Activated CD4-positive, alpha-beta T cell treated with anti-CD3 and anti-CD28 coated beads for 36 hours (primary cell): ENCODE measurements around the gene FNDC3A. TPM values are rescaled to one million over a fixed set of nuclear protein-coding genes. Genes with fewer than 3 reads are reported as not detected.
"Not testable (repeated sequence)": the region's sequence is repeated elsewhere in the genome, so short reads cannot be mapped to it uniquely, and the experiment has no call there.

Experiments
- ATAC-seq: fragments of 200-7000 bp; cut with Tn5 transposase; one replicate; pipeline ENCODE4 v1.10.0; 2021; ENCODE audit warnings: mild to moderate bottlenecking, moderate library complexity
- CTCF ChIA-PET: fragments of 350-600 bp; sonication (Branson Sonifier 250); formaldehyde crosslinking; loops from one replicate; lab custom pipeline; 2021; ENCODE audit warnings: antibody characterized with exemption; lab: Charles Lee
- POLR2A ChIA-PET: fragments of 350-600 bp; sonication (Branson Sonifier 250); formaldehyde crosslinking; loops from one replicate; lab custom pipeline; 2021; ENCODE audit warnings: antibody characterized with exemption, inconsistent platforms; lab: Charles Lee
- DNase-seq: peaks from one replicate; pipeline ENCODE4 v3.0.0-alpha.2; 2020
- H3K27ac Mint-ChIP-seq: one replicate; pipeline ENCODE4 v1.8.0; 2021; ENCODE audit warnings: mixed read lengths
- H3K27me3 Mint-ChIP-seq: one replicate; pipeline ENCODE4 v1.8.0; 2021; ENCODE audit warnings: mixed read lengths
- H3K36me3 Mint-ChIP-seq: one replicate; pipeline ENCODE4 v1.8.0; 2021; ENCODE audit warnings: low read depth, mixed read lengths
- H3K4me1 Mint-ChIP-seq: one replicate; pipeline ENCODE4 v1.8.0; 2021; ENCODE audit warnings: mixed read lengths
- H3K4me3 Mint-ChIP-seq: one replicate; pipeline ENCODE4 v1.8.0; 2021; ENCODE audit warnings: mild to moderate bottlenecking, moderate library complexity, mixed read lengths
- H3K9me3 Mint-ChIP-seq: one replicate; pipeline ENCODE4 v1.8.0; 2021; ENCODE audit warnings: low read depth, mixed read lengths
- intact Hi-C, 2 experiments: fragments of 100-400 bp; cut with DNase I in 1 of 2; cut with micrococcal nuclease in 1 of 2; formaldehyde crosslinking; loops; one replicate each; pipeline versions ENCODE4 v1.14.2 to v1.15.1; 2022 to 2024; cut with DNase I, micrococcal nuclease
- total RNA-seq, 2 experiments: library from RNA; stranded (reverse); gene quantifications; one replicate each; pipeline ENCODE4 v1.2.3, GENCODE V29; 2021

The FNDC3A gene
- total RNA-seq, 2 experiments from 2014 or later = 20.8 to 26.9 TPM

DNA sequence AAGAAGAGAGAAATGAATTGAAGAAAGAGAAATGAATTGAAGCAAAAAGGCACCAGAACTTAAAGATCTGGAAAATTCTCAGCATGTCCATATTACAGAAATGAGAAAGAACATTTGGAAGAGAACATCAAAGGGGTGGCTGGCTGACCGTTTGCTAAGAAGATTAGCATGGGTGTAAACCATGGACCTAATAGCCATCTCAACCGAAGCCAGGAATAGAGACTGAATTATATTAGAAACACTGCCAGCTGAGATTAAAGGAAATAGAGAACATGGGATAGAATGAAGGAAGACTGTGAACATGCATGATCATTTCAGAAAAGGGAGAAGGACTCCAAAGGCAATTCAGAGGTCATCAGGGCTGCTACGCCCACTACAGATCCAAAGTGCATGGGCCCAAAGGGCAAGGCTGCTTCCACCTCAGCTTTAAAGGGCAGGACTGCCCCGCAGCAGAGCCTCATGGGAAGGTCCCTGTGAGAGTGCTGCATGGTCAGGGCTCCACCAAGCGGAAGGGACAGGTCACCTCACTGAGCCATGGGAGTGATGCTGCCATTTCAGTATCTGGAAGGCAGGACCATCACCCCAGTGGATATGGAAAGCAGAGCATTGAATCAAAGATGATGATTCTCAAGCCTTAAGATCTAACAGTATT, 23.1 kb downstream of the FNDC3A start:
- ChIA-PET CTCF (no interaction called here), POLR2A (no interaction called here)
- Mint-ChIP-seq H3K36me3 (peaks cover 51% of the 10 kb centered on the region), H3K4me3 (no peak overlapping the region), H3K9me3 (peaks cover 33% of the 10 kb centered on the region), H3K27ac (no peak overlapping the region), H3K4me1 (peaks cover 19% of the 10 kb centered on the region), H3K27me3 (no peaks in the 10 kb centered on the region)
- no peak for DNase-seq
- intact Hi-C loops = no loop called here
- no peak for ATAC-seq

DNA sequence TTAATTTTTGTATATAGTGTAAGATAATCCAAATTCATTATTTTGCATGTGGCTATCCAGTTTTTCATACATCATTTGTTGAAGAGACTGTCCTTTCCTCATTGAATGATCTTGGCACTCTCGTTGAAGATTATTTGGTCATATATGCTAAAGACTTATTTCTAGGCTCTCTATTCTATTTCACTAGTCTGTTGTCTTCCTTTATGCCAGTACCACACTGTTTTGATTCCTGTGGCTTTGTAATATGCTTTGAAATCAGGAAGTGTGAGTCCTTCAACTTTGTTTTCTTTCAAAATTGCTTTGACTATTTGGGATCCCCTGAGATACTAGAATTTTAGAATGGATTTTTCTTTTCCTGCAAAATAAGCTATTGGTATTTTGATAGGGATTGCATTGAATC, 24.5 kb downstream of the FNDC3A start:
- Mint-ChIP-seq H3K27ac (no peak overlapping the region), H3K27me3 (no peaks in the 10 kb centered on the region), H3K36me3 (peaks cover 49% of the 10 kb centered on the region), H3K4me3 (no peak overlapping the region), H3K9me3 (peaks cover 33% of the 10 kb centered on the region), H3K4me1 (peaks cover 13% of the 10 kb centered on the region)
- no peak for ATAC-seq
- no peak for DNase-seq
- CTCF ChIA-PET = no interaction called here
- intact Hi-C loops = no loop called here
- POLR2A ChIA-PET = no interaction called here

DNA sequence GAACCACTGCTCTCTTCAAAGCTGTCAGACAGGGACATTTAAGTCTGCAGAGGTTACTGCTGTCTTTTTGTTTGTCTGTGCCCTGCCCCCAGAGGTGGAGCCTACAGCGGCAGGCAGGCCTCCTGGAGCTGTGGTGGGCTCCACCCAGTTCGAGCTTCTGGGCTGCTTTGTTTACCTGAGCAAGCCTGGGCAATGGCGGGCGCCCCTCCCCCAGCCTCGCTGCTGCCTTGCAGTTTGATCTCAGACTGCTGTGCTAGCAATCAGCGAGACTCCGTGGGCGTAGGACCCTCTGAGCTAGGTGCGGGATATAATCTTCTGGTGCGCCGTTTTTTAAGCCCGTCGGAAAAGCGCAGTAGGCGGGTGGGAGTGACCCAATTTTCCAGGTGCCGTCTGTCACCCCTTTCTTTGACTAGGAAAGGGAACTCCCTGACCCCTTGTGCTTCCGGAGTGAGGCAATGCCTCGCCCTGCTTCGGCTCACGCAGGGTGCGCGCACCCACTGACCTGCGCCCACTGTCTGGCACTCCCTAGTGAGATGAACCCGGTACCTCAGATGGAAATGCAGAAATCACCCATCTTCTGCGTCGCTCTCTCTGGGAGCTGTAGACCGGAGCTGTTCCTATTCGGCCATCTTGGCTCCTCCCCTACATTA, 43.4 kb downstream of the FNDC3A start:
- DNase-seq, ATAC-seq, H3K9me3 Mint-ChIP-seq, CTCF ChIA-PET, H3K4me3 Mint-ChIP-seq, POLR2A ChIA-PET, H3K27ac Mint-ChIP-seq, intact Hi-C loops, H3K27me3 Mint-ChIP-seq: not testable (repeated sequence)
- Mint-ChIP-seq H3K36me3 (peaks cover 32% of the 10 kb centered on the region), H3K4me1 (peaks cover 22% of the 10 kb centered on the region)

DNA sequence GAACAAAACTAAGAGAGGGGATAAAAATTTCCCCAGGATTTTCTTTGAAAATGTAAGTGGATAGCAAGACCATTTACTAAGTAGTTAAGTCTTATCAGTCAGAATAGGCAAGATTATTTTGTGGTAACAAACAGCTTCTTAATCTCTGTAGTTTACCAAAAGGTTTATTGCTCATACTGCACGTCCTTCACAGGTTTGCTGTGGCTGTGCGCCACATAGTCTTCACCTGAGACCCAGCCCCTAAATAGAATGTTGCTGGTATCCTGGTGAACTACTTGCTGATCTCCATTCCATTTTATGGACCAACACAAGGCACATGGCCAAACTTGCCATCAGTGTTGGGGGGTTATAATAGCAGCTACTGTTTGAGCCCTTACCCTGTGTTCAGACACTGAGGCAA, 44.6 kb downstream of the FNDC3A start:
- ChIA-PET POLR2A (no interaction called here), CTCF (interaction anchor here (1.0 to 1.1 kb wide), 3 partner anchors 22 to 80 kb away, joined by 3 to 5 read pairs (median 3); no protein-coding TSS in a partner anchor)
- Mint-ChIP-seq H3K4me3 (no peak overlapping the region), H3K36me3 (peaks cover 29% of the 10 kb centered on the region), H3K4me1 (peaks cover 22% of the 10 kb centered on the region), H3K9me3 (peaks cover 7% of the 10 kb centered on the region), H3K27ac (no peak overlapping the region), H3K27me3 (no peaks in the 10 kb centered on the region)
- no peak for ATAC-seq
- intact Hi-C loops = loop anchor here in 1 of 2 experiments (5.0 kb wide), 1 partner anchor 43 kb away; the partner anchor contains the start of gene FNDC3A
- no peak for DNase-seq

DNA sequence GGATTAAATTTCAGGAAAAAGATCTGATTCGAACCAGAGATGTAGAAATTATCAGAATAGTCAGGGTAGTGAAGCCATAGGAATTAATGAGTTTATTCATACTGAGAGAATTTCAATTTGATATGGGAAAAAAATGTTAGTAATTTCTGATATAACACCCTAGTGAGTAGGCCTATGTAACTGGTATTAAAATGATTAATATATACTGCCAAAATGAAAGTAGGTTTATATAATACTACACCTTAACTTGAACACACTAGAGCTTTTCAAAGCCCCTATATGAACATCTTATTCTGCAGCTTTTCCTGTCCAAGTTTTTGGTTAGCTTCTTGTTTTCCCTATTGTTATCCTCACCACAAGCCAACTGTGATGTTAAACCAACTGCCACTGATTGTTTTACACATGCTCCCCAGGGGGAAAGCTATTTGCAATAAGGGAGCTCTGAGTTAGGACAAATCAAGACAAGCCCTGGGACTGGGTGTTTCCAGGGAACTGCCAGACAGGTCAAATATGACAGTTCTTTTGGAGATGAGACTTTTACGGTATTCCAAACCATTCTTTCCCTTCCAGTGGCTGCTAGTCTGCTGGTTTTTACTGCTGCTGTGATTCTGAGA, 45.3 kb downstream of the FNDC3A start:
- Mint-ChIP-seq H3K27me3 (no peaks in the 10 kb centered on the region), H3K9me3 (peaks cover 7% of the 10 kb centered on the region), H3K36me3 (peaks cover 31% of the 10 kb centered on the region), H3K4me3 (no peak overlapping the region), H3K27ac (peak overlapping the region; percentile 63), H3K4me1 (peaks cover 22% of the 10 kb centered on the region)
- CTCF ChIA-PET = interaction anchor here (0.6 to 1.5 kb wide), 5 partner anchors 13 to 79 kb away, joined by 3 to 5 read pairs (median 3); no protein-coding TSS in a partner anchor
- intact Hi-C loops = loop anchor here in 1 of 2 experiments (5.0 kb wide), 1 partner anchor 44 kb away; the partner anchor contains the start of gene FNDC3A
- DNase-seq = no peak
- POLR2A ChIA-PET = no interaction called here
- peak; percentile 80 for ATAC-seq

DNA sequence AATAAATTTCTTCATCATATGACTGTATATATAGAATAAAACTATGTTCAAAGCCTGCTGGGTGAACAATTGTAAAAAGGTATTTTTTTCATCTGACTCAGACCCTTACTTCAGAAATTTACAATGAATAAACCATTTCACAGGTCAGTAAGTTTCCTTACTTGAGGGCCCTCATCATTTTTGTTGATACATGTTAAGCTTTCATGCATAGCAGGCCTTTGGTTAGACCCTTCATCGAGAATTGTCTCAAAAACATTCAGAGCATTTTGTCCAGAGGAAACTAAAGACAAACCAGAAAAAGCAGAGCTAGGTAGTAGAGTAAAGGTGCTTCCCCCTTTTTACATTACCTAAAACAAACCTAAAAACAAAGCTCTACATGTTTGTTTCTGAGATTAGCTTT, 46.2 kb downstream of the FNDC3A start:
- H3K36me3 Mint-ChIP-seq = peaks cover 34% of the 10 kb centered on the region
- ATAC-seq (peak; percentile 42), DNase-seq (no peak)
- H3K27me3 Mint-ChIP-seq = no peaks in the 10 kb centered on the region
- H3K9me3 Mint-ChIP-seq = peaks cover 7% of the 10 kb centered on the region
- H3K4me1 Mint-ChIP-seq = peaks cover 24% of the 10 kb centered on the region
- ChIA-PET CTCF (interaction anchor here (0.6 to 1.5 kb wide), 4 partner anchors 12 to 434 kb away, joined by 3 to 4 read pairs (median 4); no protein-coding TSS in a partner anchor), POLR2A (interaction anchor here (0.7 kb wide), 1 partner anchor 252 kb away, joined by 3 read pairs; no protein-coding TSS in a partner anchor)
- no peak overlapping the region for H3K4me3 Mint-ChIP-seq
- intact Hi-C loops = loop anchor here in 1 of 2 experiments (5.0 kb wide), 1 partner anchor 45 kb away; the partner anchor contains the start of gene FNDC3A
- no peak overlapping the region for H3K27ac Mint-ChIP-seq

- H3K27ac Mint-ChIP-seq = no peak overlapping the region
- no peaks in the 10 kb centered on the region for H3K27me3 Mint-ChIP-seq
- DNase-seq (no peak), ATAC-seq (peak; percentile 36)
- no peak overlapping the region for H3K4me3 Mint-ChIP-seq
- peaks cover 38% of the 10 kb centered on the region for H3K36me3 Mint-ChIP-seq
- intact Hi-C loops = loop anchor here in 1 of 2 experiments (5.0 kb wide), 1 partner anchor 45 kb away; the partner anchor contains the start of gene FNDC3A
- H3K4me1 Mint-ChIP-seq = peaks cover 24% of the 10 kb centered on the region
- H3K9me3 Mint-ChIP-seq = peaks cover 5% of the 10 kb centered on the region
- CTCF ChIA-PET = interaction anchor here (0.6 to 0.8 kb wide), 2 partner anchors 19 to 434 kb away, joined by 3 to 4 read pairs; no protein-coding TSS in a partner anchor
- POLR2A ChIA-PET = interaction anchor here (0.7 kb wide), 1 partner anchor 252 kb away, joined by 3 read pairs; no protein-coding TSS in a partner anchor
Measured at GRCh38 chr13:49022472-49023144, 46.9 kb downstream of the FNDC3A start.

- H3K27ac Mint-ChIP-seq = no peak overlapping the region
- H3K36me3 Mint-ChIP-seq = peaks cover 42% of the 10 kb centered on the region
- DNase-seq (no peak), ATAC-seq (no peak)
- ChIA-PET CTCF (interaction anchor here (0.6 kb wide), 1 partner anchor 669 kb away, joined by 3 read pairs; no protein-coding TSS in a partner anchor), POLR2A (no interaction called here)
- intact Hi-C loops = loop anchor here in 1 of 2 experiments (5.0 kb wide), 1 partner anchor 46 kb away; the partner anchor contains the start of gene FNDC3A
- peaks cover 26% of the 10 kb centered on the region for H3K4me1 Mint-ChIP-seq
- H3K9me3 Mint-ChIP-seq = peaks cover 5% of the 10 kb centered on the region
- no peaks in the 10 kb centered on the region for H3K27me3 Mint-ChIP-seq
- H3K4me3 Mint-ChIP-seq = no peak overlapping the region
Measured at GRCh38 chr13:49023431-49023830, 47.7 kb downstream of the FNDC3A start.

- DNase-seq = no peak
- no peak for ATAC-seq
- Mint-ChIP-seq H3K4me1 (peaks cover 29% of the 10 kb centered on the region), H3K27me3 (no peaks in the 10 kb centered on the region), H3K27ac (no peak overlapping the region), H3K4me3 (no peak overlapping the region), H3K9me3 (peaks cover 9% of the 10 kb centered on the region), H3K36me3 (peaks cover 43% of the 10 kb centered on the region)
- intact Hi-C loops = no loop called here
- ChIA-PET POLR2A (no interaction called here), CTCF (no interaction called here)
Measured at GRCh38 chr13:49026851-49027250, 51.1 kb downstream of the FNDC3A start.

DNA sequence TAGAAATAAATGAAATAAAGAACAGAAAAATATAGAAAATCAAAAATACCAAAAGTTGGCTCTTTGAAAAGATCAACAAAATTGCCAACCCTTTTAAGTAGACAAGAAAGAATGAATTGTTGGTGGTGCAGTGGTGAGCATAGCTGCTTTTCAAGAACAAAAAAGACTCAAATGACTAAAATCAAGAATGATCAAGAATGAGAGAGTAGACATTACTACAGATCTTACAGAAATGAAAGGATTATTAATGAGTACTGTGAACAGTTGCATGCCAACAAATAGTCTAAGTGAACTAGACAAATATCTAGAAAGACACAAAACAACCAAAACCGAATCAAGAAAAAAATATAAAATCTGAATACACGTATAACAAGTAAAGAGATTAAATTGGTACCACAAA, 53.9 kb downstream of the FNDC3A start:
- ATAC-seq (peak; percentile 58), DNase-seq (no peak)
- ChIA-PET POLR2A (no interaction called here), CTCF (no interaction called here)
- H3K4me3 Mint-ChIP-seq = no peak overlapping the region
- no peak overlapping the region for H3K27ac Mint-ChIP-seq
- H3K9me3 Mint-ChIP-seq = peaks cover 4% of the 10 kb centered on the region
- intact Hi-C loops = no loop called here
- peaks cover 34% of the 10 kb centered on the region for H3K36me3 Mint-ChIP-seq
- no peaks in the 10 kb centered on the region for H3K27me3 Mint-ChIP-seq
- peaks cover 20% of the 10 kb centered on the region for H3K4me1 Mint-ChIP-seq

DNA sequence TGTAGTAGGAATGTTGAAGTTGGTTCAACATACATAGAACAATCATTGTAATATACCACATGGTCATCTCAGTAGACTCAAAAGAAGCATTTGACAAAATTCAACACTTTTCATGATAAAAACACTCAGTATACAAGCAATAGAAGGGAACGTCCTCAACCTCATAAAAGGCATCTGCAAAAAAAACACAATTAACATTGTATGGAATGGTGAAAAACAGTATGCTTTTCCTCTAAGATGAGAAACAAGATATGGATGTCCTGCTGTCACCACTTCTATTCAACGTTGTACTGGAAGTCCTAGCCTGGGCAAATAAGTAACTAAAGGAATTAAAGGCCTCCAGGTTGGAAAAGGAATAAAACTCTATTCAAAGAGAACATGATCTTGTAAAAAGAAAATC, 54.5 kb downstream of the FNDC3A start:
- Mint-ChIP-seq H3K9me3 (peaks cover 4% of the 10 kb centered on the region), H3K4me3 (no peak overlapping the region), H3K36me3 (peaks cover 34% of the 10 kb centered on the region), H3K4me1 (peaks cover 20% of the 10 kb centered on the region), H3K27ac (no peak overlapping the region), H3K27me3 (no peaks in the 10 kb centered on the region)
- CTCF ChIA-PET = no interaction called here
- DNase-seq (no peak), ATAC-seq (no peak)
- intact Hi-C loops = no loop called here
- POLR2A ChIA-PET = no interaction called here
